Left lobe of liver (tissue), 2 donors: ENCODE results near the gene HNRNPL. TPM values are rescaled to one million over a fixed set of nuclear protein-coding genes. Genes with fewer than 3 reads are reported as not detected.

Source experiments
- ATAC-seq: fragments of 200-7000 bp; cut with Tn5 transposase; one replicate; pipeline ENCODE4 v1.9.1; 2020; ENCODE audit warnings: mild to moderate bottlenecking, moderate library complexity
- DNase-seq: peaks from one replicate; pipeline ENCODE4 v3.0.0-alpha.2; 2020; ENCODE audit warnings: low spot score
- total RNA-seq: library from RNA; stranded (reverse); gene quantifications from one replicate; pipeline ENCODE4 v1.2.1, GENCODE V29; 2021
- donor health status: DM: no; HTN: no; CAD: no; lungs with moderate emphysema.
- donor health status: DM: no; HTN: yes; CAD: no.

Gene HNRNPL
- total RNA-seq, 1 donor from 2014 or later: 93.1 TPM

DNA sequence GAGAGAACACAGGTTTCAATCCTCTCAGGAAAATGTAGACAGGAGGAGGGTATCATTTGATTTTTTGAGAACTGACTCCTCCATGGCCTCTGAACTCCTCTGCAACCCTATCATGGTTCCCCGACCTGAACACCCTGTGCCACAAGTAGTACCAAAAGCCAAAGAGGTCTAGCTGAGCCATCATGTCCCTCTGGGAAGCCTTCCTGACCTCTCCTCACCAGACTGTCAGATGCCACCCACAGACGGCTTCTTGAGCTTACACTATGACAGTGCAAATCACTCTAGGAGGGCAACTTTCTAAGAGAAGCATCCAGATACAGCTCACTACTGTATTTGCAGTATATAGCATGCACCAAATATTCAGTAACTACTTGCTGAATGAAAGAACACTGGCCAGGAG is 3.7 kb downstream of the HNRNPL start:
- DNase-seq: no peak
- ATAC-seq: no peak

DNA sequence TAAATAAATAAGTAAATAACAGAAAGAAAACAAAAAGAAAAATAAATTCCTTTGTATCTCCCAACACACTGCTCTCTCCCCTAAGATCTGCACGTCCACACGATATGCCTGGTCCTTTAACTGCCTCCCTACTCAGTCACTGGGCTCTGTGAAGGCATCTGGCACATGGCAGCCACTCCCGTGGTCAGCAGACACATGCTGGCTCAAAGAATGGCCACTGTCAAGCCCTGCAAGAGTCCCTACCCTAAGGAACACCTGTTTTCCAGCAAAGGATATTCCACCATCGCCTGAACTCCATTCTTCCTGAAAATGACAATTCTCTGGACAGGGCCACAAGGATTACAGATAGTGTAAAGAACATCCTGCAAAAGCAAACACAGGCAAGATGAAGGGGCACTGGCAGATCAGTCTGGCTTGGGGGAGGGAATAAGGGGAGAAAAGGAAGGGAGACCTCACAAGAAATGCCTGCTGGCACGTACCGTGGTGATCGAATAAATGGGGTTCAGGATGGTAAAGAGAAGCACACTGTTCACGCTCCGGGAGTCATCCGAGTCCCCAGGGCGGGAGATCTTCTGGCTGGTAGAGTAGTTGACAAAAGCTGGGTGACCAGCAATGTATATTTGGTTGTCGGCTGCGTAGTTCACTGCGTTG is 4.3 kb downstream of the HNRNPL start:
- DNase-seq (no peak), ATAC-seq (no peak)

DNA sequence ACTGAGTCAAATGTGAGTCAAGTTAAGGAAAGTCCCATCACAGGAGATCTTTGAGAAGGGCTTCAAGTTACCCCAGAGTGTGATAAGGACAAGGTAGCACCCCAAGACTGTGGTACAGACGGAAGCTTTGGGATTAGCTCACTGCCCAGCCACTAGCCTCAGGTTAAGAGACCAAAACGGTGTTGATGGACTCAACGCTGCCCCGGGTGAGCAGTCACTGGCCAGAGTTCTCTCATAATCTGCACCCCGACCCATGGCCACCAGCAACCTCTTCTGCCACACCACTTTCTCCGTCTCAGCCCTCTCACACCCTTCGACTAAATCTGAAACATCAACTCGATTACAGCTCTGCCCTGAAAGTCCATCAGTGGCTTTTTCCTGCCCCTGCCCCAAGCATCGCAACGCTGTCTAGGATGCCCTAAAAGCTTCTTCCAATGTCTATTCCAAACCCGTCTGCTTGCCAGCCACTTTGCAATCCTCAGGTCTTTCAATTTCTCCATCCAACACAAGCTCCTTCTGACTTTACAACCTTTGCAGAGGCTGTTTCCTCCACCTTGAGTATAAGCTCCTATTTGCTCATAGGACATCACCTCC is 5.6 kb downstream of the HNRNPL start:
- no peak for DNase-seq
- ATAC-seq: no peak

DNA sequence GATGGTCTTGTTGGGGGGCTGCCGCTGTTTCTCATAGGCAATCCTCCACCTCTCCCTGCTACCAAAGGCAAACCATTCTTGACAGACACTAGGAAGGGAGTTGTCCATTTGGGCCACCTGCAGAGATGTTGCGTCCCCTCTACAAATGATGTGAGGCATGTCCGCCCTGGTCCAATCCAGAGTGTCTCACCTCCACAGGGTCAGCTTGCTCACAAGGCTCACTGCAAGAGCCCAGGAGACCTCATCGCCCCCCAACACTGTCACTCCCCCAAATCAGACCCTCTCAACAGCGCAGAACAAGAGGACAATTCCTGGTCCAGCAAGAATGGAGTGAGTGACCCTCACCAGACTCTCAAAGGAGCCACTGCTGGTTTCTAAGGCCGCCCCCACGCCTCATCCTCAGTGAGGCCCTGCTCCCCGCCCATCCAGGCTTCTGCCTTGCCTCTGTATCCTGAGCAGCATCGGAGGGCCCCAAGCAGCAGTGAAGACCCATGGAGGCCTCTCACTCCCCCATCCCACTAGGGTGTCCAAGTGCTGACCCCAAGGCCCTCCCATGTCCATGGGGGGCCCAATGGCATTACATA is 6.5 kb downstream of the HNRNPL start:
- DNase-seq: no peak
- ATAC-seq: no peak

DNA sequence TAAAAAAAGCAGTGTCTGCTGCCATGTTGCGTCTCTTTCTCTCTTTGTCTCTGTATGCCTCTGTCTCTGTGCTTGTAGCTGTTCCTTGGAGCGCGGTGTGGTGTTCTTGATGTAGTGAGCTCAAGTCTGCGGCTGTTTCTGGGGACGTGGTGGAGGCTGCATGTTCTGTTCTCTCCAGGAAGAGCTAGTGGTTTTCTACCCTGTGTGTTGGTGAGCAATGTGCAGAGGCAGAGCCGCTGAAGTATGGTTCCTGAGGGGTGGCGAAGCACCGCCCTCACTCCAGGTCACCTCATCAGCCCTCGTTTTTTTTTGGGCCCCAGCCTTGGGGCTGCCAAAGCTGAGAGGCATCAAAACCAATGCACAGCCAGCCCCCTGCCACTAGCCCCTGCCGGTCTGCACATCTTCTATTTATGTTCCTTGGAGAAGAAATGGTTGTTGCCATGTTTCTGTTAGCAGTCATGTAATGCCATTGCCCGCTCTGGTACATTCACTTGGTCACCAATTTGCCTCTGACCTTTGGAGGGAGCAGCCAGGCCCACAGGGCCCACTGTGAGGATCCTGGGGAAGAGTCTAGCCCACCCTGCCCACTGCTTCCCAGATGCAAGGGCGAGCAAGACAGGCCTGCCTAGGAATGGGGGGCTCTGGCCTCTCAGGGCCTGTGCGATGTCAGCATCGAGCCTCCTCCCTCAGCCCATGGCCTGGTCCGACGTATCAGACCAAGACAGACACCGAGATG is 7.2 kb downstream of the HNRNPL start:
- ATAC-seq (peak; percentile 28), DNase-seq (no peak)

DNA sequence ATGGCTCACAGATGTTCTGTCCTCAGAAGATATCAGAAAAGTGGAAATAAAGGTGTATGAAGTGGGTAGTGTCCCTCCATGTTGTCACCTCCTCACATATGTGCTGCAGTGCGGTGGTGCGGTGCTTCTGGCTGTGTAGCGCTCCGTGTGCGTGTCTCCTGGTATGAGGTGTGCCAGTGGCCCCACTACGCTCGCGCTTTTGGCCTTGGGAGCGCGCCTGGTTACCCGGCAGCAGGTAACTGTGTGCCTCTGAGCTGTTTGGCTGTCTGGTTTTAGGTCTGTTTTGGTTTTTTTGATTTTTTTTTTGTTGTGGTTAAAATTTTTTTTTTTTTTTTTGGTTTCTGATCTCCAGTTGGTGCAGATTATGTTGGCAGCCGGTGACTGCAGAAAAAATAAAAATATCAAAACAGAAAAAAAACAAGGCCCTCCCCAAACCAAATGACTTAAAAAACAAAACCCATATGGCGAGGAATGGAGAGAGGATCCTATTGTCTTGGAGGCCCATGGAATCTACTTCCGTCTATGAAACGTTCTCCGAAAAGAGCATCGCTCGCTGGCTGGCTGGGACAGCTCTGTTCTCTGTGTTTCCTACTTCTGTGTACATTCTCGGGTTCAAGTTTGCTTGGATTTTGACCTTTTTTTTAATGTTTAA is 7.9 kb downstream of the HNRNPL start:
- peak; percentile 37 for ATAC-seq
- no peak for DNase-seq

DNA sequence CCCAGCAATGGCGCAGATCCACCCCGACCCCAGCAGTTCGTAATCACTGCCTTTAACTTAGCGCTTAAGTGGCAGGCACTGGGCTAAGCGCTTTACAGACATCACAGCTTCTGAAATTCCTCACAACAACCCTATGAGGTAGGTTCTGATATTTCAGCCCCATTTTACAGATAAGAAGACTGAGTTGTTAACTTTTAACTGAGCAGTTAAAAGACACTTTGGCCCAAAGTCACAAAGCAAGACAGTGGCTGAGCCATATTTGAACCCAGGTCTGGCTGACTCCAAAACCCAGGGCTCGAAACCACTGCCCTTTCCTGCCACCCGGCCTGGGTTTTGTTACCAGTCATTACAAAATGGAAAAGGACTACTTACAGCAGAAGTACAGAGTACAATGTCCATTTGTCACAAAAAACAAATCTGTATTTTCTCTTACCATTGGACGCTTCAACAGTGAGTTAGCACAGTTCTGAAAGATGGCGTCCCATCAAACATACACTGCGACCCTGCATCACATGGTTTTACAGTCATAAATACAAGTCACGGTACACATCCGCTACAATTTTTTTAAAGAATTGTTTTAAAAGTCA is 8.5 kb downstream of the HNRNPL start:
- DNase-seq: no peak

DNA sequence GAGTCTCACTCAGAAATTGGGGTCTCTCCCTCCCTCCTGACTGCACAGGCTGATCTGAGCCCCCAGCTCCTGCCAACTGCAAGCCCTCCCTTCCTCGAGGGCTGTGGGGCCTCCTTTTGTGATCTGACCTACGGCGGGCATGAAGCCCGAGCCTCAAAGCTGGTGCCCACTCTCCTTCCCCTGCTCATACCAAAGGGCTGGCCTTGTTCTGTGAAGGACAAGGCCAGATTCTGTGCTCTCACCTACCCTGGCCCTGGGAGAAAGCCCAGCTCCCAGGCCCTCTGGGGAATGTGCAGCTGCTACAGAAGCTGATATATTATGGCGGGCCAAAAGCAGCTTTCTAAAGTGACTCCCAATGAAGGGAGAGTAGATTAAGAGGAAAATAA is 9.2 kb downstream of the HNRNPL start:
- ATAC-seq (no peak), DNase-seq (no peak)

More for the DNA sequence above, 8.5 kb downstream of the HNRNPL start:
- peak; percentile 13 for ATAC-seq

DNA sequence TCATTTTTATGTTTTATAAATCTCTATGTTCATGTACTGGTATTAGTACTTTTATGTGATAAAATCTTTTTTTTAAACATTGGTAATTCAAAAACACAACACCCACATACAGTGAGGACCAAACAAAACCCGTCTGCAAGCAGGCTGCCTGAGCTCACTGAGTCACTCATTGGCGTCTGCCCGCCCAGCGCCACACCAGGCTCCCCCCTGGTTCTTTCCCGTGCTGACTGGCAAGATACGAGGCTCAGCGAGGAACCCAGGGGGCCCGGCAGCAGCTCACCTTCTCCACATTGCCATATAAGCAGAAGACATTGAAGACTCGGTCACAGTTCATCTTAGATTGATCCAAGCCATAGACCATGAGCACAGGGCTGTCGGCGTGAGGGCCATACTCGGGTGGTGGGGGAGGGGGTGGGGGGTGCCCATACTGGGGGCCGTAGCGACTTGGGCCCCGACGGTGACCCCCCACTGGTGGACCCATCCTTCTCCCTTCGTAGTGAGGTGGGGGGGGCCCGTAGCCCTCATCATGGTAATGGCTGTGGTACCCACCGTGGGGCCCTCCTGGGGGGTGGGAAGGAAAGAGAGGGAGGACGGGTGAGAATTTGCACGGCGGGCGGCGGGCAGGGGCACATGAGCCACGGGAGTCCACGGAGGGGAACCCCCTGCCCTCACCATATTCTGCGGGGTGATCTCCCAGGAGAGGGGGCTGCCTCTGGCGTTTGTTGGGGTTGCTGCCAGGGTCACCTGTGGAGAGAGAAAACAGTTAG is 9.8 kb downstream of the HNRNPL start:
- ATAC-seq (no peak), DNase-seq (no peak)

DNA sequence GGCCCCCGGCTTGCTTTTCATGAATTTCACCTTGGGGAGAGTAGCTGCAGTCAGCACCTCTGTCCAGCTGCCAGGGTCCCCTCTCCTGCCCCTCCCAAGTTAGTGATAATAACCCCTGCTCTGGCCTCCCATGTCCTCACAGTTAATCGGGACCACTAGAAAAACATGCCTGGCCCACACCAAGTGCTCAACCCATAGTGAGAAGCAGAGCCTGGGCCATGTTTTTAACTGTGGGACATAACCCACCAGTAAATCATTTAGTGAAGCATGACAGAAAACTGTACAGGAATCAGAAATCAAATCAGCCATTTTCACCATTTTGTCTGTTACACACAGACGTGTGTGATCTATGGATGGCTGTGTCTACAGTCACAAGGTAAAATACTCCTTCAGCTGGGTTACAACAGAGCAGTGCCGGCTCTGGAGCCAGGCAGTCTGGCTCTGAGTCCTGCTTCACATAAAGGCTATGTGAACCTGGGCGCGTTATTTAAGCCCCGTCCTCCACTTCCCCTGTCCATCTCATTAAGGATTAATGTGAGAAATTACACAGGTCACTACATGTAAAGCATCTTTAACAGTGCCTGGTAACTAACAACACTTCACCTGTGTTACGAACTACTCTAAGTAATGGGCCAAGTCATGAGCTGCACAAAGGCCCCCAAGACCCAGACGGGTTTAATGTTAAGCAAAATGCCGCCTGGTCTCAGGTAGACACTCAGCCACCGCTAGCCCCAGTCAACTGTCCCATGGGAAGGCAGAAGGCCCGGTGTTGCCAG is 10.6 kb downstream of the HNRNPL start:
- no peak for ATAC-seq
- DNase-seq: no peak

DNA sequence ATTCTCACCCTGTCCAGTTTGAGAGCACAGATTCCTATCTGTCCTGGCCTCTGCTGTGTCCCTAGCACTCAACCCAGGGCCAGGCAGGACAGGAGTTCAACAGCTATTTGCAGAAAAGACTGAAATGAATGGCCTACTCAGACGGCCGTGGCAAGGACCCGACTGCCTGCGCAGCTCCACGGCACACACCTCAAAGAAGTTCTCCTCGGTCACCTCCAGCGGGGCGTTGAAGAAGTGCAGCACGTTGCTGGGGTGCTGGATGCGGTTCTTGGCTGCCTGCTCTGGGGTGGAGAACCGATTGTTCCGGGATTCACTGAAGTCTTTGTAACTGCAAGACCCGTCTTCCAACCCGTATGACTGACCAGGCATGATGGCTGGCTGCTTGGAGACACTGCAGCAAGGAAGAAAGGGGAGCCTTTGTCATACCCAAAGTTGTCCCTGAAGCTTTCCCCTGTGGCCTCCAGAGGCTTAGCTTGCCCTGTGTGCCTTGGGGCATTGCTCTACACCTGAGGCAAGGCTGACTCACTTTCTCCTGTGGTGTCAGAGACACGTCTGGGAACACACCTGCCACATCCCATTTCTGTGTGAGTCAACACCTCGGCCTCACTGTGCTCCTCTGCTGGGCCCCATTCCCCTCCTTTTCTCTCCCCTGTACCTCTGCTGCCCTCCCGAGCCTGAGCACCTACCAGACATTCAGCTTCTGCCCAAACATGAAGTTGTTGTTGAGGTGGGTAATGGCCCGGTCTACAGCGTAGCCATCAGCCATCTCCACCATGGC is 11.4 kb downstream of the HNRNPL start:
- DNase-seq: no peak
- peak; percentile 18 for ATAC-seq

DNA sequence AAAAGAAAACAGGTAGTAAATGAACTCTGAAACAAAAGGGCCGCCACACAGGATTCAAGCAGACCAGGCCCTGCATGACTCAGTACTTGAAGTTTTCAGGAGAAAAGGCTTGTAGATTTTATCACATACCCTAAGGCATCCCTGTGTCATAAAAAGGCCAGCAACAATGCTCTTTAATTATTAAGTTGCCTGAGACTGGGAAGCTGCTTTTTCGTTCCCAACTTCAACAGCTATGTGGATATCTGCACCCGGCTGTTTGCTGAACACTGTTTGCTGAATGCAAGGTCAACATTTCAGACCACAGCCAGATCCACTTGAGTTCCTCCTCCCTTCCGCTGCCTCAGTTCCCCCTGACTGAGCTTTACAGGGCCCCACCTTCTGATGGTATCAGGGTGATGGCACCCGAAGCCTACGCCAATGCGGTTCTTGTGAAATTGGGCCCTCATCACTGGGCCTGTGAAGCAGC is 12.1 kb downstream of the HNRNPL start:
- DNase-seq: no peak
- peak; percentile 57 for ATAC-seq

DNA sequence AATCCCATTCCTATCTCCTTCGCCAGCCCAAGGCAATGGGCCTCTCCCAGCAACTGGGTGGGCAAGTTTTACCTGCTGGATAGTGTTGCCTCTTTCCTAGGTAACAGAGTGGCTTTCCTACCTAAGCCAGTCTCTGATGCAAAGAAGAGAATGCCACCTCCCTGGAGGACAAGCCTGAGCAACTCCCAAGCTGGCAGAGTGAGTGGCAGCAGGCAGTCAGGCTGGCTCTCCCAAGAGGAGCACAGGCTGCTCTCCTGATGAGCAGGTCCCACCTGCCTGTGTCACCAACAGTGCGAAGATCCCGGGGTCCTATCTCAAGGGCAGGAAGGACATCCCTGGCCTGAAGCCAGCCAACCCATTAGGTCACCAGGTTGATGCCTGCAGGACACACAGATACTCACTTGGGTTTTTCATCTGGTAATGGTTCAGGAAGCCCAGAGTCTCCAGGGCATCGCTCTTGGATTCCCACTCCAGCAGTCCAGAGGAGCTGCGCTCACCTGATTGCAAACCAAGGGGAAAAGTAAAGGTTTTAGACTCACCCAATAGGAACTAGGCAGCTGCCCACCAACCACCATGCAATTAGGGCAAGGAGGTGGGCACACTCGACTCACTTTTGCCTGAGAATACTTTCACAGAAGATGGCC is 12.7 kb downstream of the HNRNPL start:
- DNase-seq: no peak

DNA sequence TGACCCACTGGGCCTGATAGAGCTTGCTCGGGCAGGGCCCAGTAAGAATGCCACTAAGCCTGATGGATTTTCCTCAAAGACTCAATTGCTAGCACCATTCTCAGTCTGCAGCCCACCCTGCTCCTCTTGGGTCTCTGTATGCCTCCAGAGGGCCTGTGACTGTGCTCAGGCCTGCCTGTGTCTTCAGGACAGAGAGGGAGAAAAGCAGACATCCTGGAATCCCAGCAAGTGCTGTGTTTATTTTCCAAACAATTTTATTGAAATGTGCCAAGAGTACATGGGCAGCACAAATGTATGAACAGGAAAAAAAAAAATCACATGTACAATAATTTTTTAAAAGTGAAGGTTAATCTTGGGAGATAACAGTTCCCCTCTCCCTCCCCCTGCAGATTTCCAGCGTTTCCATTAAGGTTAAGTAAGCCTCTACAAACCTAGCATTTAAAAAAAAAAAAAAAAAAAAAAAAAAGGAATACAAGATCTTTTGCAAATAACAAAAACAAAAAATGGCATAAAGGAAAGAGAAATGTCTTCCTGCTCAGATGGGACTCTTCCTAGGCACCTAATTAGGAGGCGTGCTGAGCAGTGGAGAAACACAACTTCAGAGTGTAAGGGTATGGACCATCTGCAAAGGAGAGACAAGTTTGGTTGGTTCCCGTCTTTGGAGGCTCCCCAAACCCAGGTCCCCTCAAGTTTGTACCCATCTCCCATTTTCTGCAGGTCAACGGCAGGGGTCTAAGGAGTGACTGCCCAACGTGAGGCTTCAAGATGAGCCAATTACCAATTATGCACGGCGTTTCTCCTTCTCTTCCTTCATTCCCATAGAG is 13.4 kb downstream of the HNRNPL start:
- ATAC-seq (no peak), DNase-seq (no peak)

More for the DNA sequence above, 12.7 kb downstream of the HNRNPL start:
- ATAC-seq: no peak

DNA sequence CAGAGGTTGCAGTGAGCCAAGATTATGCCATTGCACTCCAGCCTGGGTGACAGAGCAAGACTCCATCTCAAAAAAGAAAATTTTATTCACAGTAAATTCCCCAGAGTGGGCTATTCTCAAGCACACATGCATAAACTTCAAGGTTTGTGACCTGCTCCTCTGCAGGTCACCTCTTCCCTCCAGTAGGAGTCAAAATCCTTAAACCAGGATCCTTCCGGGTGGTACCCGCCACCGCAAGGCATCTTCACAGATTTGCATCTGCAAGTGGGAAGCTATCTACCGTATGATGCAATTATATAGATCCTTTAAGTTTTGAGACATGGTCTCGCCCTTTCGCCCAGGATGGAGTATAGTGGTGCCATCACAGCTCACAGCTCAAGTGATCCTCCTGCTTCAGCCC is 15.2 kb downstream of the HNRNPL start:
- ATAC-seq (no peak), DNase-seq (no peak)

DNA sequence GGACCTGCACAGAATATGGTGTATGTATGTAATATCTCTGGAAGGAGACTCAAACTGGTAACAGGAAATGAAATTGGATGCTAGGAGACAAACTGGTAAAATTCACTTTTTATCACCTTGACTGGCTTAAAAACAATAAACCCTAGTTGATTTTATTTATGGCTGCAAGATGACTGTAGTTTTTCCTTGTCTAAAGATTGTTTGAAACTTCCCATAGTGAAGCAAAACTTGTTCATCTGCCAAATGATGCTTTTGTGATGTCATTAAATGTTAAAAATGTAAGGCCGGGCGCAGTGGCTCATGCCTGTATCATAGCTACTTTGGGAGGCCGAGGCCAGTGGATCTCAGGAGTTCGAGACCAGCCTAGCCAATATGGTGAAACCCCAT is 15.7 kb downstream of the HNRNPL start:
- DNase-seq (no peak), ATAC-seq (no peak)

DNA sequence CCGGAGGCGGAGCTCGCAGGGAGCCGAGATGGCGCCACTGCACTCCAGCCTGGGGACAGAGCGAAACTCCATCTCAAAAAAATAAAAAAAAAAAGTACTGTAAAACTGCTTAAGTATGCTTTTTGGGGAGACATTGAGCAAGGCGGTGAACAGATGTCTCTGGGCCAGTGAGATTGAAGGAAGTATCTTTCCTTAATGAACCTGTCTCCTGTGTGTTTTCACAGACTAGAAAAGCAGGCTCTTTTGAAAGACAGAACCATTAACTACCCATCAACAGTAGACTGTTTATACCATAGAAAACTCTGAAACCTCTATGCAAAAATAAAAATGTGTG is 16.7 kb downstream of the HNRNPL start:
- no peak for DNase-seq
- ATAC-seq: no peak
